Endodermal cell (in vitro differentiated cells): ENCODE results near the gene C9orf43. TPM values are rescaled to one million over a fixed set of nuclear protein-coding genes. Genes with fewer than 3 reads are reported as not detected.
"Not testable (repeated sequence)": the region's sequence is repeated elsewhere in the genome, so short reads cannot be mapped to it uniquely, and the experiment has no call there.

Experiments
- DNase-seq: peaks from one replicate; pipeline ENCODE4 v3.0.0-alpha.2; 2017
- H3K27ac ChIP-seq: 2 replicates; pipeline ENCODE4 v1.5.1; 2013; ENCODE audit warnings: mild to moderate bottlenecking, low read depth, low read length, moderate library complexity
- H3K27me3 ChIP-seq: 2 replicates; pipeline ENCODE4 v1.6.1; 2013; ENCODE audit warnings: mild to moderate bottlenecking, low read length, moderate library complexity; ENCODE audit not compliant: insufficient read depth, control insufficient read depth, poor library complexity, severe bottlenecking
- H3K36me3 ChIP-seq: 2 replicates; pipeline ENCODE4 v1.7.0; 2013; ENCODE audit warnings: mild to moderate bottlenecking, low read length, moderate library complexity; ENCODE audit not compliant: control insufficient read depth, insufficient read depth
- H3K4me1 ChIP-seq: one replicate; pipeline ENCODE4 v1.7.0; 2013; ENCODE audit warnings: low read length; ENCODE audit not compliant: control insufficient read depth, insufficient read depth
- H3K4me3 ChIP-seq: 2 replicates; pipeline ENCODE4 v1.5.1; 2013; ENCODE audit warnings: mild to moderate bottlenecking, low read length, moderate library complexity
- H3K9ac ChIP-seq: 2 replicates; pipeline ENCODE4 v1.6.1; 2013; ENCODE audit warnings: mild to moderate bottlenecking, low read length, moderate library complexity; ENCODE audit not compliant: poor library complexity, severe bottlenecking; ENCODE audit errors: extremely low read depth
- H3K9me3 ChIP-seq: 2 replicates; pipeline ENCODE4 v1.6.1; 2013; ENCODE audit warnings: mild to moderate bottlenecking, low read length, moderate library complexity; ENCODE audit not compliant: control insufficient read depth
- H3K27ac Mint-ChIP-seq: 2 replicates; pipeline ENCODE4 v1.8.0; 2020; ENCODE audit warnings: mixed read lengths
- H3K27me3 Mint-ChIP-seq: 2 replicates; pipeline ENCODE4 v1.8.0; 2021; ENCODE audit warnings: mild to moderate bottlenecking, mixed read lengths; ENCODE audit not compliant: insufficient read depth
- H3K36me3 Mint-ChIP-seq: 2 replicates; pipeline ENCODE4 v1.8.0; 2020; ENCODE audit warnings: low read depth, mixed read lengths
- H3K4me1 Mint-ChIP-seq: 2 replicates; pipeline ENCODE4 v1.8.0; 2020; ENCODE audit warnings: mixed read lengths
- H3K4me3 Mint-ChIP-seq: 2 replicates; pipeline ENCODE4 v1.8.0; 2020; ENCODE audit warnings: mild to moderate bottlenecking, moderate library complexity, mixed read lengths
- H3K9me3 Mint-ChIP-seq: 2 replicates; pipeline ENCODE4 v1.8.0; 2020; ENCODE audit warnings: mild to moderate bottlenecking, mixed read lengths
- WGBS, 2 experiments: methylation state at CpG; one replicate each; pipeline versions ENCODE4 v1.1.5 to v1.1.7; 2013; ENCODE audit warnings: missing lambda C conversion rate in 2 of 2, mixed read lengths in 1 of 2; ENCODE audit not compliant: insufficient coverage in 1 of 2, insufficient read length in 1 of 2; 5-methylcytosine and 5-hydroxymethylcytosine counted together
- total RNA-seq, 2 donors: library from RNA; stranded (reverse); fragmentation: NEBNext Ultra II Directional in 1 of 2; extraction: Animal tissue kit (Norgen Biotek cat#: 25700) in 1 of 2; gene quantifications; 2 replicates in 1 of 2; 3 replicates in 1 of 2; pipeline ENCODE4 v1.2.1, GENCODE V29; 2021
- TF ChIP-seq, protein P1 (sequence below): fragments of 200-600 bp; sonication (generic); conservative IDR thresholded peaks from 2 replicates; pipeline ENCODE4 v1.5.0; 2021; ENCODE audit warnings: antibody characterized with exemption, mild to moderate bottlenecking

Gene C9orf43
- total RNA-seq, 2 donors from 2014 or later, result 0.40 to 1.1 TPM

DNA sequence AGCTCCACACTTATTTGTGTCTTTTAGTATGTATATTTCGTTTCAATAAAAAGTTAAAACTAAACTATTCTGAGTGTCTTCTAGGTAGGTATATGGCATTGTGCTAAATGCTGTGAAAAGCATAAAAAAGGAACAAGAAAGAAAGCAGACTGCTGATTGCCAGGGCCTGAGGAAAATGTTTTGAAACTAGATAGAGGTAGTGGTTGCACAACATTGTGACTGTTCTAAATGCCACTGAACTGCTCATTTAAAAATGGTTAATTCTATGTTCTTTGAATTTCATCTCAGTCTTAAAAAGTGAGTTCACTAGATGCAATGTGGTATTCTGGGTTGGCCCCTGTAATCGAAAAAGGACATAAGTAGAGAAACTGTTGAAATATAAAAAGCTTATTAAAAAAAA is 6.9 kb upstream of the C9orf43 start:
- TF ChIP-seq, protein P1, sequence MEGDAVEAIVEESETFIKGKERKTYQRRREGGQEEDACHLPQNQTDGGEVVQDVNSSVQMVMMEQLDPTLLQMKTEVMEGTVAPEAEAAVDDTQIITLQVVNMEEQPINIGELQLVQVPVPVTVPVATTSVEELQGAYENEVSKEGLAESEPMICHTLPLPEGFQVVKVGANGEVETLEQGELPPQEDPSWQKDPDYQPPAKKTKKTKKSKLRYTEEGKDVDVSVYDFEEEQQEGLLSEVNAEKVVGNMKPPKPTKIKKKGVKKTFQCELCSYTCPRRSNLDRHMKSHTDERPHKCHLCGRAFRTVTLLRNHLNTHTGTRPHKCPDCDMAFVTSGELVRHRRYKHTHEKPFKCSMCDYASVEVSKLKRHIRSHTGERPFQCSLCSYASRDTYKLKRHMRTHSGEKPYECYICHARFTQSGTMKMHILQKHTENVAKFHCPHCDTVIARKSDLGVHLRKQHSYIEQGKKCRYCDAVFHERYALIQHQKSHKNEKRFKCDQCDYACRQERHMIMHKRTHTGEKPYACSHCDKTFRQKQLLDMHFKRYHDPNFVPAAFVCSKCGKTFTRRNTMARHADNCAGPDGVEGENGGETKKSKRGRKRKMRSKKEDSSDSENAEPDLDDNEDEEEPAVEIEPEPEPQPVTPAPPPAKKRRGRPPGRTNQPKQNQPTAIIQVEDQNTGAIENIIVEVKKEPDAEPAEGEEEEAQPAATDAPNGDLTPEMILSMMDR, result no peak
- Histone ChIP-seq H3K27me3 (no peaks in the 10 kb centered on the region), H3K4me3 (no peak overlapping the region), H3K36me3 (peaks cover 23% of the 10 kb centered on the region), H3K9ac (no peak overlapping the region), H3K27ac (no peak overlapping the region), H3K4me1 (peaks cover 3% of the 10 kb centered on the region), H3K9me3 (no peaks in the 10 kb centered on the region)
- peaks cover 15% of the 10 kb centered on the region for H3K36me3 Mint-ChIP-seq
- H3K27ac Mint-ChIP-seq, result no peak overlapping the region
- H3K9me3 Mint-ChIP-seq, result no peaks in the 10 kb centered on the region
- H3K27me3 Mint-ChIP-seq, result no peaks in the 10 kb centered on the region
- no peak for DNase-seq
- 85 to 86% methylated on average over 1 of the region's 2 CpGs for WGBS, 2 experiments
- no peak overlapping the region for H3K4me3 Mint-ChIP-seq
- H3K4me1 Mint-ChIP-seq, result peaks cover 26% of the 10 kb centered on the region

DNA sequence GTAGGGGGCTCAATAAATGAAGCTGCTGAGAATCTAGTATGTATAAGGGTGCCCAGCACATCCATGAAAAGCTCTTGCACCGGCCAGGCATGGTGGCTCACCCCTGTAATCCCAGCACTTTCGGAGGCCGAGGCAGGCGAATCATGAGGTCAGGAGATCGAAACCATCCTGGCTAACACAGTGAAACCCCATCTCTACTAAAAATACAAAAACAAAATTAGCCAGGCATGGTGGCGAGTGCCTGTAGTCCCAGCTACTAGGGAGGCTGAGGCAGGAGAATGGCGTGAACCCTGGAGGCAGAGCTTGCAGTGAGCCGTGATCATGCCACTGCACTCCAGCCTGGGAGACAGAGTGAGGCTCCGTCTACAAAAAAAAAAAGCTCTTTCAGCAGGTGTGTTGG is 4.2 kb upstream of the C9orf43 start:
- H3K27ac Mint-ChIP-seq, result peak overlapping the region; percentile 1
- not testable (repeated sequence) for H3K27ac ChIP-seq
- H3K36me3 Mint-ChIP-seq, result peaks cover 24% of the 10 kb centered on the region

DNA sequence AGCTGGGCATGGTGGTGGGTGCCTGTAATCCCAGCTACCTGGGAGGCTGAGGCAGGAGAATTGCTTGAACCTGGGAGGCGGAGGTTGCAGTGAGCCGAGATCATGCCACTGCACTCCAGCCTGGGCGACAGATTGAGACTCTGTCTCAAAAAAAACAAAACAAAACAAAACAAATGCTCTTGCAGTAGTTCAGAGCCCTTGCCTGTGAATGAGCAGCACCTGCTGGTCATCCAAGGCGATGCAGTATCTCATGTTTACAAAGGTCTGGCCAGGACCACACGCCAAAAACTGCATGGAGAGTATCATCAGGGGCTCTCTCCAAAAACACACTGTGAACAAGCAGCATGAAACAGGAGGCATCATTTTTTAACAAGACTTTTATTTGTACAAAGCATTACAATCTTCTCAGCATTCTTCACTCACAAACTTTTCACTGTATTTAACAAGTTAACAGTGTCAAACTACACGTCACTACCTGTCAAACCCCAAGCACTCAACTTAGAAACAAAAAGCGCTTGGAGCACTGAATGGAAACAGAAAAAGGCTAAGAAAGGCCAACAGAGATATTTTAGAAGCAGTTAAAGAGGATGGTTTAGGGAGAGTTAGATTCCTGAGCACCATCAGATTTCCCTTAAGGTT is 3.6 kb upstream of the C9orf43 start:
- H3K27me3 ChIP-seq, H3K27me3 Mint-ChIP-seq, H3K9me3 Mint-ChIP-seq, H3K4me1 ChIP-seq, H3K4me3 Mint-ChIP-seq, H3K4me3 ChIP-seq, H3K9ac ChIP-seq, H3K9me3 ChIP-seq, H3K27ac ChIP-seq: not testable (repeated sequence)
- Mint-ChIP-seq H3K27ac (peak overlapping the region; percentile 1), H3K36me3 (peaks cover 24% of the 10 kb centered on the region), H3K4me1 (peaks cover 19% of the 10 kb centered on the region)
- TF ChIP-seq, protein P1, result peak; percentile 85
- 61 to 74% methylated on average over 6 to 7 of the region's 7 CpGs for WGBS, 2 experiments
- H3K36me3 ChIP-seq, result peaks cover 20% of the 10 kb centered on the region
- DNase-seq, result peak; percentile 89

More for the DNA sequence above, 4.2 kb upstream of the C9orf43 start:
- not testable (repeated sequence) for H3K9me3 ChIP-seq, H3K4me3 ChIP-seq, H3K9me3 Mint-ChIP-seq, H3K4me3 Mint-ChIP-seq, DNase-seq, H3K9ac ChIP-seq, H3K27me3 Mint-ChIP-seq, H3K27me3 ChIP-seq, H3K4me1 ChIP-seq
- peaks cover 20% of the 10 kb centered on the region for H3K36me3 ChIP-seq
- peaks cover 18% of the 10 kb centered on the region for H3K4me1 Mint-ChIP-seq
- 92 to 96% methylated on average over 4 to 9 of the region's 9 CpGs for WGBS, 2 experiments

DNA sequence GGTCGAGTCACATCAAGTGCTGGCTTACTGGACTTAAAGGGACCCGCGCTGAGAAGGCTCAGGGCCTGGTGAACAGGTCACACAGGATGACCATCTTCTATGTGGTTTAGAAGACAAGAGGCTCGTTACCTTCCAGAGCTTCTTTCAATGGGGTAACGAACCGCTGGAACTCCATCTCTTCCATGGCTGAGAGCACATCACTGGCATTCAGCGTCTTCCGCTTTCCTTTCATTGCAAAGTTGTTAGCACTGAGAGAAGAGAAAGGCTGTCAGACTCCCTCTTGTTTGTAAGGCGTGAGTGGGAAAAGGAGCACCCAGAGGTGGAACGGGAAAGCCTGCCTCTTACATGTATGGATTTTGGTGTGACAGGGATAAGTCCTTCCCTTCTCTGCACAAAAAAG is 1.1 kb upstream of the C9orf43 start:
- Mint-ChIP-seq H3K27ac (peak overlapping the region; percentile 100), H3K9me3 (no peaks in the 10 kb centered on the region), H3K4me3 (peak overlapping the region; percentile 98), H3K36me3 (peaks cover 24% of the 10 kb centered on the region), H3K4me1 (peaks cover 19% of the 10 kb centered on the region), H3K27me3 (no peaks in the 10 kb centered on the region)
- Histone ChIP-seq H3K9me3 (no peaks in the 10 kb centered on the region), H3K4me1 (peaks cover 3% of the 10 kb centered on the region), H3K27ac (no peak overlapping the region), H3K36me3 (peaks cover 20% of the 10 kb centered on the region), H3K9ac (peak overlapping the region; percentile 83), H3K27me3 (no peaks in the 10 kb centered on the region), H3K4me3 (peak overlapping the region; percentile 89)
- no peak for DNase-seq
- WGBS, 2 experiments, result 48 to 62% methylated on average over 10 of the region's 10 CpGs
- TF ChIP-seq, protein P1, result no peak
